ENCODE measurements around the gene LCORL. TPM values are rescaled to one million over a fixed set of nuclear protein-coding genes. Genes with fewer than 3 reads are reported as not detected.

The LCORL gene
- total and polyA plus RNA-seq, 2 experiments from 2014 or later, result 21.0 to 28.7 TPM

DNA sequence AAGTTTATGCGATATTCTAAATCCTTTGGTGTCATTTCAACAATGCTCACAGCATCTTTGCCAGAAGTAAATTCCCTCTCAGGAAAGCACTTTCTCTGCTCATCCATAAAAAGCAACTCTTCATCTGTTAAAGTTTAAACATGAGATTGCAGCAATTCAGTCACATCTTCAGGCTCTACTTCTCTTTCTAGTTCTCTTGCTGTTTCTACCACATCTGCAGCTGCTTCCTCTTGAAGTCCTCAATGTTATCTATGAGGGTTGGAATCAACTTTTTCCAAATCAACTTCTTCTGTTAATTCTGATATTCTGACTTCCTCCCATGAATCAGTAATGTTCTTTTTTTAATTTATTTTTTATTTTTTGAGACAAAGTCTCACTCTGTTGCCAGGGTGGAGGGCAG is 100.9 kb downstream of the LCORL start:
- no peak overlapping the region for H3K4me3 ChIP-seq
- H3K36me3 ChIP-seq (ENCODE audit: insufficient read depth), result no peaks in the 10 kb centered on the region
- peaks cover 5% of the 10 kb centered on the region; the same call in 1 of the 2 replicates for H3K9me2 ChIP-seq (ENCODE audit: insufficient read depth)
- no peaks in the 10 kb centered on the region for H3K79me2 ChIP-seq (replicated peaks; ENCODE audit: insufficient read depth)
- H4K20me1 ChIP-seq (replicated peaks; ENCODE audit: insufficient read depth), result 0 out of 2 replicates have a peak, but pooled peaks cover 2% of the 10 kb centered on the region
- H3K27me3 ChIP-seq (ENCODE audit: insufficient read depth), result no peaks in the 10 kb centered on the region
- H2AFZ ChIP-seq, result no peak overlapping the region
- H3F3A ChIP-seq (replicated peaks; ENCODE audit: low read depth), result no peaks in the 10 kb centered on the region
- H3K27ac ChIP-seq (ENCODE audit: low read depth), result no peak overlapping the region
- no peak for TF ChIP-seq STAT1 (IDR thresholded peaks at IDR 0.05; ENCODE audit: unreplicated experiment)
- Mint-ChIP-seq H3K27me3 (ENCODE audit: insufficient read depth, low read depth, poor library complexity) (peaks cover 3% of the 10 kb centered on the region), H3K4me1 (peaks cover 2% of the 10 kb centered on the region; the same call in 2 of the 3 replicates), H3K4me3 (no peak overlapping the region), H3K27ac (no peak overlapping the region), H3K9me3 (no peaks in the 10 kb centered on the region), H3K36me3 (ENCODE audit: low read depth) (peaks cover 14% of the 10 kb centered on the region; the same call in 2 of the 3 replicates)
- ATAC-seq (no peak), DNase-seq (ENCODE audit: low spot score) (no peak)
- no peak overlapping the region for H3K4me2 ChIP-seq
- no peaks in the 10 kb centered on the region for H3K4me1 ChIP-seq (ENCODE audit: insufficient read depth)

DNA sequence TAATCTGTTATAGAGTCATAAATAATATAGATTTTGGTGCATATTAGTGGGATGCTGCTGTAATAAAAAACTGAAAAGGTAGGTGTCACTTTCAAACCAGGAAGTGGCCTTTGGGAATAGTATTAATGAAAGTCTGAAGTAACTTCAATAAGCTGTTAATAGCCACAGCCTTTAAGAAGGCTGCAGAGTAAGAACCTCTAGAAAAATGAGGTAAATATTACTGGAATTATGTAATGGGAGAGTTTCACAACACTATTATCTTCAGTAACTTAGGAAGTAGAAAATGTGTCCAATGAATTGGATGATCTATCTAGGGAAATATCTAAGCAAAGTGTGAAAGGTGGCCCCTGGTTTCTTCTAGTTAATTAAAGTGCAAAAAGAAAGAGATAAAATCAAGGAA is 106.1 kb downstream of the LCORL start:
- Mint-ChIP-seq H3K36me3 (ENCODE audit: low read depth) (peaks cover 13% of the 10 kb centered on the region), H3K4me3 (no peak overlapping the region), H3K27ac (no peak overlapping the region), H3K4me1 (peaks cover 2% of the 10 kb centered on the region; the same call in 2 of the 3 replicates), H3K27me3 (ENCODE audit: insufficient read depth, low read depth, poor library complexity) (peaks cover 3% of the 10 kb centered on the region), H3K9me3 (no peaks in the 10 kb centered on the region; the same call in 2 of the 3 replicates)
- Histone ChIP-seq H3K79me2 (replicated peaks; ENCODE audit: insufficient read depth) (no peaks in the 10 kb centered on the region), H4K20me1 (replicated peaks; ENCODE audit: insufficient read depth) (no peaks in the 10 kb centered on the region), H3K4me1 (ENCODE audit: insufficient read depth) (no peaks in the 10 kb centered on the region), H3K27ac (ENCODE audit: low read depth) (no peak overlapping the region), H3K4me3 (no peak overlapping the region), H3K27me3 (ENCODE audit: insufficient read depth) (no peaks in the 10 kb centered on the region), H3K4me2 (no peak overlapping the region), H3K9me2 (ENCODE audit: insufficient read depth) (0 out of 2 replicates have a peak, but pooled peaks cover 13% of the 10 kb centered on the region), H3F3A (replicated peaks; ENCODE audit: low read depth) (no peaks in the 10 kb centered on the region), H2AFZ (no peak overlapping the region), H3K36me3 (ENCODE audit: insufficient read depth) (no peaks in the 10 kb centered on the region)
- DNase-seq (ENCODE audit: low spot score) (no peak), ATAC-seq (no peak)
- TF ChIP-seq EZH2 (IDR thresholded peaks at IDR 0.05; ENCODE audit: low read depth, unreplicated experiment) (no peak), CREB1 (CRISPR knock-in tag; IDR thresholded peaks at IDR 0.05; ENCODE audit: low read depth) (no peak), STAT1 (IDR thresholded peaks at IDR 0.05; ENCODE audit: unreplicated experiment) (no peak), EZH2phosphoT487 (IDR thresholded peaks at IDR 0.05; ENCODE audit: unreplicated experiment) (no peak), NANOG (IDR thresholded peaks at IDR 0.05; ENCODE audit: borderline replicate concordance) (no peak)
- TF ChIP-seq, protein P1, sequence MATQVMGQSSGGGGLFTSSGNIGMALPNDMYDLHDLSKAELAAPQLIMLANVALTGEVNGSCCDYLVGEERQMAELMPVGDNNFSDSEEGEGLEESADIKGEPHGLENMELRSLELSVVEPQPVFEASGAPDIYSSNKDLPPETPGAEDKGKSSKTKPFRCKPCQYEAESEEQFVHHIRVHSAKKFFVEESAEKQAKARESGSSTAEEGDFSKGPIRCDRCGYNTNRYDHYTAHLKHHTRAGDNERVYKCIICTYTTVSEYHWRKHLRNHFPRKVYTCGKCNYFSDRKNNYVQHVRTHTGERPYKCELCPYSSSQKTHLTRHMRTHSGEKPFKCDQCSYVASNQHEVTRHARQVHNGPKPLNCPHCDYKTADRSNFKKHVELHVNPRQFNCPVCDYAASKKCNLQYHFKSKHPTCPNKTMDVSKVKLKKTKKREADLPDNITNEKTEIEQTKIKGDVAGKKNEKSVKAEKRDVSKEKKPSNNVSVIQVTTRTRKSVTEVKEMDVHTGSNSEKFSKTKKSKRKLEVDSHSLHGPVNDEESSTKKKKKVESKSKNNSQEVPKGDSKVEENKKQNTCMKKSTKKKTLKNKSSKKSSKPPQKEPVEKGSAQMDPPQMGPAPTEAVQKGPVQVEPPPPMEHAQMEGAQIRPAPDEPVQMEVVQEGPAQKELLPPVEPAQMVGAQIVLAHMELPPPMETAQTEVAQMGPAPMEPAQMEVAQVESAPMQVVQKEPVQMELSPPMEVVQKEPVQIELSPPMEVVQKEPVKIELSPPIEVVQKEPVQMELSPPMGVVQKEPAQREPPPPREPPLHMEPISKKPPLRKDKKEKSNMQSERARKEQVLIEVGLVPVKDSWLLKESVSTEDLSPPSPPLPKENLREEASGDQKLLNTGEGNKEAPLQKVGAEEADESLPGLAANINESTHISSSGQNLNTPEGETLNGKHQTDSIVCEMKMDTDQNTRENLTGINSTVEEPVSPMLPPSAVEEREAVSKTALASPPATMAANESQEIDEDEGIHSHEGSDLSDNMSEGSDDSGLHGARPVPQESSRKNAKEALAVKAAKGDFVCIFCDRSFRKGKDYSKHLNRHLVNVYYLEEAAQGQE (IDR thresholded peaks at IDR 0.05; ENCODE audit: unreplicated experiment), result no peak
- TF ChIP-seq, protein P2, sequence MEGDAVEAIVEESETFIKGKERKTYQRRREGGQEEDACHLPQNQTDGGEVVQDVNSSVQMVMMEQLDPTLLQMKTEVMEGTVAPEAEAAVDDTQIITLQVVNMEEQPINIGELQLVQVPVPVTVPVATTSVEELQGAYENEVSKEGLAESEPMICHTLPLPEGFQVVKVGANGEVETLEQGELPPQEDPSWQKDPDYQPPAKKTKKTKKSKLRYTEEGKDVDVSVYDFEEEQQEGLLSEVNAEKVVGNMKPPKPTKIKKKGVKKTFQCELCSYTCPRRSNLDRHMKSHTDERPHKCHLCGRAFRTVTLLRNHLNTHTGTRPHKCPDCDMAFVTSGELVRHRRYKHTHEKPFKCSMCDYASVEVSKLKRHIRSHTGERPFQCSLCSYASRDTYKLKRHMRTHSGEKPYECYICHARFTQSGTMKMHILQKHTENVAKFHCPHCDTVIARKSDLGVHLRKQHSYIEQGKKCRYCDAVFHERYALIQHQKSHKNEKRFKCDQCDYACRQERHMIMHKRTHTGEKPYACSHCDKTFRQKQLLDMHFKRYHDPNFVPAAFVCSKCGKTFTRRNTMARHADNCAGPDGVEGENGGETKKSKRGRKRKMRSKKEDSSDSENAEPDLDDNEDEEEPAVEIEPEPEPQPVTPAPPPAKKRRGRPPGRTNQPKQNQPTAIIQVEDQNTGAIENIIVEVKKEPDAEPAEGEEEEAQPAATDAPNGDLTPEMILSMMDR (conservative IDR thresholded peaks at IDR 0.05; ENCODE audit: low read depth in 2 of 2), result no peak
- TF ChIP-seq, protein P3, sequence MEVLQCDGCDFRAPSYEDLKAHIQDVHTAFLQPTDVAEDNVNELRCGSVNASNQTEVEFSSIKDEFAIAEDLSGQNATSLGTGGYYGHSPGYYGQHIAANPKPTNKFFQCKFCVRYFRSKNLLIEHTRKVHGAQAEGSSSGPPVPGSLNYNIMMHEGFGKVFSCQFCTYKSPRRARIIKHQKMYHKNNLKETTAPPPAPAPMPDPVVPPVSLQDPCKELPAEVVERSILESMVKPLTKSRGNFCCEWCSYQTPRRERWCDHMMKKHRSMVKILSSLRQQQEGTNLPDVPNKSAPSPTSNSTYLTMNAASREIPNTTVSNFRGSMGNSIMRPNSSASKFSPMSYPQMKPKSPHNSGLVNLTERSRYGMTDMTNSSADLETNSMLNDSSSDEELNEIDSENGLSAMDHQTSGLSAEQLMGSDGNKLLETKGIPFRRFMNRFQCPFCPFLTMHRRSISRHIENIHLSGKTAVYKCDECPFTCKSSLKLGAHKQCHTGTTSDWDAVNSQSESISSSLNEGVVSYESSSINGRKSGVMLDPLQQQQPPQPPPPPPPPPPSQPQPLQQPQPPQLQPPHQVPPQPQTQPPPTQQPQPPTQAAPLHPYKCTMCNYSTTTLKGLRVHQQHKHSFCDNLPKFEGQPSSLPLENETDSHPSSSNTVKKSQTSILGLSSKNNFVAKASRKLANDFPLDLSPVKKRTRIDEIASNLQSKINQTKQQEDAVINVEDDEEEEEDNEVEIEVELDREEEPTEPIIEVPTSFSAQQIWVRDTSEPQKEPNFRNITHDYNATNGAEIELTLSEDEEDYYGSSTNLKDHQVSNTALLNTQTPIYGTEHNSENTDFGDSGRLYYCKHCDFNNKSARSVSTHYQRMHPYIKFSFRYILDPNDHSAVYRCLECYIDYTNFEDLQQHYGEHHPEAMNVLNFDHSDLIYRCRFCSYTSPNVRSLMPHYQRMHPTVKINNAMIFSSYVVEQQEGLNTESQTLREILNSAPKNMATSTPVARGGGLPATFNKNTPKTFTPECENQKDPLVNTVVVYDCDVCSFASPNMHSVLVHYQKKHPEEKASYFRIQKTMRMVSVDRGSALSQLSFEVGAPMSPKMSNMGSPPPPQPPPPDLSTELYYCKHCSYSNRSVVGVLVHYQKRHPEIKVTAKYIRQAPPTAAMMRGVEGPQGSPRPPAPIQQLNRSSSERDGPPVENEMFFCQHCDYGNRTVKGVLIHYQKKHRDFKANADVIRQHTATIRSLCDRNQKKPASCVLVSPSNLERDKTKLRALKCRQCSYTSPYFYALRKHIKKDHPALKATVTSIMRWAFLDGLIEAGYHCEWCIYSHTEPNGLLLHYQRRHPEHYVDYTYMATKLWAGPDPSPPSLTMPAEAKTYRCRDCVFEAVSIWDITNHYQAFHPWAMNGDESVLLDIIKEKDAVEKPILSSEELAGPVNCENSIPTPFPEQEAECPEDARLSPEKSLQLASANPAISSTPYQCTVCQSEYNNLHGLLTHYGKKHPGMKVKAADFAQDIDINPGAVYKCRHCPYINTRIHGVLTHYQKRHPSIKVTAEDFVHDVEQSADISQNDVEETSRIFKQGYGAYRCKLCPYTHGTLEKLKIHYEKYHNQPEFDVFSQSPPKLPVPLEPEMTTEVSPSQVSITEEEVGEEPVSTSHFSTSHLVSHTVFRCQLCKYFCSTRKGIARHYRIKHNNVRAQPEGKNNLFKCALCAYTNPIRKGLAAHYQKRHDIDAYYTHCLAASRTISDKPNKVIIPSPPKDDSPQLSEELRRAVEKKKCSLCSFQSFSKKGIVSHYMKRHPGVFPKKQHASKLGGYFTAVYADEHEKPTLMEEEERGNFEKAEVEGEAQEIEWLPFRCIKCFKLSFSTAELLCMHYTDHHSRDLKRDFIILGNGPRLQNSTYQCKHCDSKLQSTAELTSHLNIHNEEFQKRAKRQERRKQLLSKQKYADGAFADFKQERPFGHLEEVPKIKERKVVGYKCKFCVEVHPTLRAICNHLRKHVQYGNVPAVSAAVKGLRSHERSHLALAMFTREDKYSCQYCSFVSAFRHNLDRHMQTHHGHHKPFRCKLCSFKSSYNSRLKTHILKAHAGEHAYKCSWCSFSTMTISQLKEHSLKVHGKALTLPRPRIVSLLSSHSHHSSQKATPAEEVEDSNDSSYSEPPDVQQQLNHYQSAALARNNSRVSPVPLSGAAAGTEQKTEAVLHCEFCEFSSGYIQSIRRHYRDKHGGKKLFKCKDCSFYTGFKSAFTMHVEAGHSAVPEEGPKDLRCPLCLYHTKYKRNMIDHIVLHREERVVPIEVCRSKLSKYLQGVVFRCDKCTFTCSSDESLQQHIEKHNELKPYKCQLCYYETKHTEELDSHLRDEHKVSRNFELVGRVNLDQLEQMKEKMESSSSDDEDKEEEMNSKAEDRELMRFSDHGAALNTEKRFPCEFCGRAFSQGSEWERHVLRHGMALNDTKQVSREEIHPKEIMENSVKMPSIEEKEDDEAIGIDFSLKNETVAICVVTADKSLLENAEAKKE (CRISPR knock-in tag; IDR thresholded peaks at IDR 0.05), result no peak
- TF ChIP-seq, protein P4, sequence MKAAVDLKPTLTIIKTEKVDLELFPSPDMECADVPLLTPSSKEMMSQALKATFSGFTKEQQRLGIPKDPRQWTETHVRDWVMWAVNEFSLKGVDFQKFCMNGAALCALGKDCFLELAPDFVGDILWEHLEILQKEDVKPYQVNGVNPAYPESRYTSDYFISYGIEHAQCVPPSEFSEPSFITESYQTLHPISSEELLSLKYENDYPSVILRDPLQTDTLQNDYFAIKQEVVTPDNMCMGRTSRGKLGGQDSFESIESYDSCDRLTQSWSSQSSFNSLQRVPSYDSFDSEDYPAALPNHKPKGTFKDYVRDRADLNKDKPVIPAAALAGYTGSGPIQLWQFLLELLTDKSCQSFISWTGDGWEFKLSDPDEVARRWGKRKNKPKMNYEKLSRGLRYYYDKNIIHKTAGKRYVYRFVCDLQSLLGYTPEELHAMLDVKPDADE (IDR thresholded peaks at IDR 0.05), result no peak
